H9 (cell line): ENCODE measurements around the gene TBC1D12. TPM values are rescaled to one million over a fixed set of nuclear protein-coding genes. Genes with fewer than 3 reads are reported as not detected.

Experiments
- DNase-seq: peaks from one replicate; pipeline ENCODE4 v3.0.0-alpha.2; 2017
- H2AFZ ChIP-seq: one replicate; pipeline ENCODE4 v1.6.1; 2013; ENCODE audit warnings: mild to moderate bottlenecking, low read length, control low read depth, moderate library complexity
- H2AK5ac ChIP-seq: 2 replicates; pipeline ENCODE4 v1.6.1; 2013; ENCODE audit warnings: low read length, control low read depth, mixed read lengths; ENCODE audit not compliant: insufficient read length
- H2BK120ac ChIP-seq: one replicate; pipeline ENCODE4 v1.6.1; 2013; ENCODE audit warnings: low read depth, mild to moderate bottlenecking, low read length, control low read depth, inconsistent platforms; ENCODE audit not compliant: poor library complexity, severe bottlenecking
- H2BK12ac ChIP-seq: 2 replicates; pipeline ENCODE4 v1.6.1; 2013; ENCODE audit warnings: low read length, control low read depth, mixed read lengths, low read depth; ENCODE audit not compliant: insufficient read length
- H2BK15ac ChIP-seq: 2 replicates; pipeline ENCODE4 v1.6.1; 2013; ENCODE audit warnings: low read depth, low read length, control low read depth
- H2BK20ac ChIP-seq: one replicate; pipeline ENCODE4 v1.6.1; 2013; ENCODE audit warnings: low read depth, mild to moderate bottlenecking, low read length, control low read depth, inconsistent platforms; ENCODE audit not compliant: poor library complexity, severe bottlenecking
- H2BK5ac ChIP-seq: 2 replicates; pipeline ENCODE4 v1.6.1; 2013; ENCODE audit warnings: low read length, control low read depth, mixed read lengths; ENCODE audit not compliant: insufficient read length
- H3K14ac ChIP-seq: 2 replicates; pipeline ENCODE4 v1.6.1; 2013; ENCODE audit warnings: low read length, control low read depth; ENCODE audit not compliant: insufficient read depth
- H3K18ac ChIP-seq: 2 replicates; pipeline ENCODE4 v1.6.1; 2013; ENCODE audit warnings: low read depth, mild to moderate bottlenecking, mixed read lengths, low read length, control low read depth; ENCODE audit not compliant: insufficient read length
- H3K23ac ChIP-seq: 2 replicates; pipeline ENCODE4 v1.6.1; 2013; ENCODE audit warnings: low read length, control low read depth, mixed read lengths, low read depth; ENCODE audit not compliant: insufficient read length
- H3K23me2 ChIP-seq: 2 replicates; pipeline ENCODE4 v1.6.1; 2013; ENCODE audit warnings: low read depth, mild to moderate bottlenecking, mixed read lengths, low read length, control low read depth; ENCODE audit not compliant: insufficient read length, poor library complexity, severe bottlenecking
- H3K27ac ChIP-seq: 2 replicates; pipeline ENCODE4 v1.5.1; 2013; ENCODE audit warnings: low read length, control low read depth, mixed read lengths, low read depth; ENCODE audit not compliant: insufficient read length
- H3K27me3 ChIP-seq: 2 replicates; pipeline ENCODE4 v1.6.1; 2013; ENCODE audit warnings: low read length, control low read depth, inconsistent platforms; ENCODE audit not compliant: insufficient read depth
- H3K4ac ChIP-seq: 2 replicates; pipeline ENCODE4 v1.6.1; 2013; ENCODE audit warnings: low read depth, mild to moderate bottlenecking, control low read depth, inconsistent platforms, low read length, moderate library complexity
- H3K4me1 ChIP-seq: 2 replicates; pipeline ENCODE4 v1.6.1; 2013; ENCODE audit warnings: low read length, control low read depth, inconsistent platforms; ENCODE audit not compliant: insufficient read depth
- H3K4me2 ChIP-seq: 2 replicates; pipeline ENCODE4 v1.6.1; 2013; ENCODE audit warnings: low read length, control low read depth, mixed read lengths; ENCODE audit not compliant: insufficient read length, insufficient read depth
- H3K56ac ChIP-seq: 2 replicates; pipeline ENCODE4 v1.6.1; 2013; ENCODE audit warnings: low read depth, mild to moderate bottlenecking, mixed read lengths, low read length, control low read depth; ENCODE audit not compliant: insufficient read length
- H3K79me1 ChIP-seq: 2 replicates; pipeline ENCODE4 v1.6.1; 2013; ENCODE audit warnings: low read depth, mild to moderate bottlenecking, moderate library complexity, low read length, control low read depth, inconsistent platforms; ENCODE audit not compliant: insufficient read depth, poor library complexity, severe bottlenecking
- H3K79me2 ChIP-seq: 2 replicates; pipeline ENCODE4 v1.6.1; 2013; ENCODE audit warnings: low read length, control low read depth, inconsistent platforms; ENCODE audit not compliant: insufficient read depth
- H3K9ac ChIP-seq: 2 replicates; pipeline ENCODE4 v1.6.1; 2013; ENCODE audit warnings: low read length, control low read depth, mixed read lengths; ENCODE audit not compliant: insufficient read length; ENCODE audit errors: extremely low read depth
- H3K9me3 ChIP-seq: one replicate; pipeline ENCODE4 v1.6.1; 2013; ENCODE audit warnings: low read depth, low read length, inconsistent platforms; ENCODE audit not compliant: control insufficient read depth
- H3T11ph ChIP-seq: one replicate; pipeline ENCODE4 v1.6.1; 2013; ENCODE audit warnings: mild to moderate bottlenecking, low read length, control low read depth, inconsistent platforms
- H4K20me1 ChIP-seq: one replicate; pipeline ENCODE4 v1.6.1; 2013; ENCODE audit not compliant: control insufficient read depth, insufficient read length, insufficient read depth
- H4K5ac ChIP-seq: 2 replicates; pipeline ENCODE4 v1.6.1; 2013; ENCODE audit warnings: low read depth, mild to moderate bottlenecking, mixed read lengths, low read length, control low read depth; ENCODE audit not compliant: insufficient read length
- H4K8ac ChIP-seq: replicated peaks from 2 replicates; pipeline ENCODE4 v1.6.1; 2013; ENCODE audit warnings: low read length, control low read depth, mixed read lengths, low read depth; ENCODE audit not compliant: insufficient read length
- H4K91ac ChIP-seq: 2 replicates; pipeline ENCODE4 v1.6.1; 2013; ENCODE audit warnings: low read depth, mild to moderate bottlenecking, moderate library complexity, mixed read lengths, low read length, control low read depth; ENCODE audit not compliant: insufficient read length
- H3K27ac Mint-ChIP-seq, 3 experiments: 2 replicates in 2 of 3; 3 replicates in 1 of 3; pipeline ENCODE4 v1.8.0; 2020 to 2021; ENCODE audit warnings: mixed read lengths in 3 of 3, mild to moderate bottlenecking in 1 of 3, moderate library complexity in 1 of 3
- H3K27me3 Mint-ChIP-seq: 2 replicates; pipeline ENCODE4 v1.8.0; 2021; ENCODE audit warnings: low read depth, mild to moderate bottlenecking, moderate library complexity, mixed read lengths
- H3K36me3 Mint-ChIP-seq, 3 experiments: 2 replicates in 2 of 3; 3 replicates in 1 of 3; pipeline ENCODE4 v1.8.0; 2020 to 2021; ENCODE audit warnings: low read depth in 3 of 3, mixed read lengths in 3 of 3; ENCODE audit not compliant: insufficient read depth in 1 of 3
- H3K4me1 Mint-ChIP-seq, 2 experiments: 2 replicates each; pipeline ENCODE4 v1.8.0; 2020; ENCODE audit warnings: mixed read lengths in 2 of 2
- H3K4me3 Mint-ChIP-seq, 2 experiments: 2 replicates in 1 of 2; 3 replicates in 1 of 2; pipeline ENCODE4 v1.8.0; 2020 to 2021; ENCODE audit warnings: mild to moderate bottlenecking in 2 of 2, mixed read lengths in 2 of 2, moderate library complexity in 1 of 2
- H3K9me3 Mint-ChIP-seq, 2 experiments: 2 replicates in 1 of 2; 3 replicates in 1 of 2; pipeline ENCODE4 v1.8.0; 2020; ENCODE audit warnings: mild to moderate bottlenecking in 2 of 2, mixed read lengths in 2 of 2, moderate library complexity in 1 of 2
- CTCF ChIP-seq: fragments of 200-600 bp; sonication (generic); conservative IDR thresholded peaks from 3 replicates; pipeline ENCODE4 v1.8.0; 2021; ENCODE audit warnings: antibody characterized with exemption, mild to moderate bottlenecking
- WGBS: extraction: QIAGEN DNeasy Blood & Tissue Kit; methylation state at CpG from one replicate; pipeline ENCODE4 v1.1.7; 2013; ENCODE audit warnings: missing lambda C conversion rate, low lambda C conversion rate, mixed read lengths; ENCODE audit not compliant: insufficient read length; ENCODE audit errors: extremely low coverage; 5-methylcytosine and 5-hydroxymethylcytosine counted together
- total RNA-seq: library from RNA; stranded (reverse); gene quantifications from 2 replicates; pipeline ENCODE4 v1.2.1, GENCODE V29; 2021

The TBC1D12 gene
- total RNA-seq, 1 experiment from 2014 or later, result 2.0 TPM

- H2BK120ac ChIP-seq, result no peak overlapping the region
- no peak overlapping the region for H4K91ac ChIP-seq
These were observed 85.2 kb downstream of the TBC1D12 start for GRCh38 chr10:94487575-94487974.

More at GRCh38 chr10:94487575-94487974, 85.2 kb downstream of the TBC1D12 start:
- Histone ChIP-seq H3T11ph (no peak overlapping the region), H3K23ac (no peak overlapping the region), H2BK5ac (no peak overlapping the region), H2AK5ac (no peak overlapping the region), H3K4me2 (no peak overlapping the region), H3K9ac (no peak overlapping the region), H2BK20ac (no peak overlapping the region), H3K56ac (no peak overlapping the region), H3K9me3 (no peaks in the 10 kb centered on the region), H3K27me3 (no peaks in the 10 kb centered on the region), H4K5ac (no peak overlapping the region), H2AFZ (no peak overlapping the region), H3K18ac (no peak overlapping the region), H3K23me2 (no peaks in the 10 kb centered on the region), H2BK15ac (no peak overlapping the region), H3K4ac (no peak overlapping the region), H3K79me2 (no peaks in the 10 kb centered on the region), H4K20me1 (no peaks in the 10 kb centered on the region), H3K14ac (no peak overlapping the region), H3K4me1 (no peaks in the 10 kb centered on the region), H3K27ac (no peak overlapping the region), H3K79me1 (no peaks in the 10 kb centered on the region), H4K8ac (no peak overlapping the region), H2BK12ac (no peak overlapping the region)
- peaks cover 10 to 17% of the 10 kb centered on the region in 2 experiments for H3K9me3 Mint-ChIP-seq
- no CpG with 5 or more reads among the region's 3 CpGs for WGBS
- no peak for TF ChIP-seq CTCF
- H3K4me1 Mint-ChIP-seq, result peaks cover 0 to 7% of the 10 kb centered on the region in 2 experiments; a peak in 2 of 4 replicates
- DNase-seq, result no peak
- H3K4me3 Mint-ChIP-seq, result no peak overlapping the region
- H3K27ac Mint-ChIP-seq, result no peak overlapping the region
- H3K27me3 Mint-ChIP-seq, result no peaks in the 10 kb centered on the region
- peaks cover 3 to 6% (median 6%) of the 10 kb centered on the region in 3 experiments; a peak in 6 of 7 replicates for H3K36me3 Mint-ChIP-seq
